NCI-H748 (cell line): ENCODE results near the gene SCAI.
"Not testable (repeated sequence)": the region's sequence is repeated elsewhere in the genome, so short reads cannot be mapped to it uniquely, and the experiment has no call there.

Experiments used
- DNase-seq: peaks from one replicate; lab custom pipeline; 2025; ENCODE audit not compliant: unreplicated experiment; lab: John Stamatoyannopoulos, UW

Gene SCAI

DNA sequence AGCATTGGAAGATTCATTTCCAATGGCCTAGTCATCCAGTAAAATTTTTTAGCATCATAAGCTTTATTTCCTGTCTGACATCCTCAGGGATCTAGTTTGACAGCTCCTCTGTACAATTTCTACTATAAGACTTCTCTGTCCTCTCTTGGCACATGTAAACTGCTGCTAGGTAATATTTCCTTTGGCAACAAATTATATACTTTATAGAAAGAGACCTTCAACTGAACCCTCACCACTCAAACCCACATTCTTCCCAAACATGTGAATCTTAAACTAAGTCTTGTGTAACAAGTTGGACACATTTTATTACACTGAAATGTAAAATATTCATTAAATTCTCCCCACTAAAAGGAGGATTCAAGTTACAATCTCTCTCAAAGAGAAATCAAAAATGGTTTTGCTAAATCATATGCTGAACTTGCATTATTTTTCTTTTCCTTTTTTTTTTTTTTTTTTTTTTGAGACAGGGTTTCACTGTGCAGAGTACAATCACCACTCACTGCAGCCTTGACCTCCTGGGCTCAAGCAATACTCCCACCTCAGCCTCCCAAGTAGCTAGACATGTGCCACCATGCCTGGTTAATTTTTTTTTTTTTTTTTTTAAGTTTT is 36.9 kb downstream of the SCAI start:
- no peak for DNase-seq

DNA sequence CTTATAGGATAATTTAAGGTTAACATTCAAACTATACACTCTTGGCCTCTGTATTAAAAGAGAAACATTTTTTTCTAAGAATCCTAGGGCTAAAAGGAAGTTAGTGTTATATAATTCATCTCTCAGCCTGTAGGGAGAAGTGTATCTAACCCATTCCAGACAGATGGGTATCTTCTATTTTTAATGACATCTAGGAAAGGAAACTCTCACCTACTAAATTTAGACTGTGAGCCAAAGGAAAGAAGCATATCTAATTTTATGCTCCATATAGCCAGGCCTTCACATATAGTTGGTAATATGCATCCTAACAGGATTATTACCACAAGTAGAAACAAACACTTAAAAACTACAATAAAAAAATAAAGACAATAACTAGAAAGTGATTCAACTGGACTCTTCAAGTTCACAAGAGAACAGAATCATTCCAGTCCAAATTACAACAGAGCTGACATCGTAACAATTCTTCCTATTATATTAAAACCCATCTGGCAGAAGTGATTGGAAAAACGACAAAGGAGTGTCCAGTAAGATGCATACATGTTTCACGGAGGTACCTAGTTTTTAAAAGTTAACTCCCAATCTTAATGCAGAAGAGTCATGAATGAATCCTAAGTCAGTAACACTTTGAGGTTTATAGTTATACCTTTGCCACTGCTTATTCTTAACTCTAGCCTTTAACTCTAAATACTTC is 39.4 kb downstream of the SCAI start:
- DNase-seq: no peak

DNA sequence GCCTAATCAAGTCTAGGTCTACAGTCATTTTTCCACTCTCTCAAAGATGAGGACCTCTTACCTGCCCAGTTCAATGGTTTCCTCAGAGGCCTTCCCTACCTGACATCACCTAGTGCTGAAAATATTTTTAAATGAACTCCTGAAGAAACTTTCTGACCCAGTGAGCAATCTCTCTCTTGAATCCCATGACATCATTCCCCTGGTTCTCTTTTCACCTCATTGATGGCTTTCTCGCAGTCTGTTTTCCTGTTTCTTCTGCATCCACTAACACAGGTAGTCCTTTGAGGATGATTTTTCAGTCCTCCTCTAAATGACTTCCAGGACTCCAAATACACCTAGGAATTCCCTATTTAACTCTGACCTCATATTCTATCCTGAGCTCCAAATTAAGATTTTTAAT is 40.3 kb downstream of the SCAI start:
- DNase-seq: no peak

DNA sequence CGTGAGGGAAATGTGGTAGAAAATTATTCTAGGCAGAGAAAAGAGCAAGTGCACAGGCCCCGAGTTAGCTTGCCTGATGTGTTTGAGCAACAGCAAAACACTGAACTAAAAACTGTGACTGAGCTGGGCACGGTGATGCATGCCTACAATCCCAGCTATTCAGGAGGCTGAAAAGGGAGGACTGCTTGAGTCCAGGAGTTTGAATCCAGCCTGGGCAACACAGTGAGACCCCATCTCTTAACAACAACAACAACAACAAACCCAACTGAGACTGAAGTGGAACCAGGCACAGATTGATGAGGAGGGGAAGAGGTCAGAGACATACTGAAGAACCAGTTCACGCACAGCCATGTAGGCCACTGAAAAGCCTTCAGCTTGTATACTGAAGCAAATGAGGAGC is 42.5 kb downstream of the SCAI start:
- DNase-seq: no peak

DNA sequence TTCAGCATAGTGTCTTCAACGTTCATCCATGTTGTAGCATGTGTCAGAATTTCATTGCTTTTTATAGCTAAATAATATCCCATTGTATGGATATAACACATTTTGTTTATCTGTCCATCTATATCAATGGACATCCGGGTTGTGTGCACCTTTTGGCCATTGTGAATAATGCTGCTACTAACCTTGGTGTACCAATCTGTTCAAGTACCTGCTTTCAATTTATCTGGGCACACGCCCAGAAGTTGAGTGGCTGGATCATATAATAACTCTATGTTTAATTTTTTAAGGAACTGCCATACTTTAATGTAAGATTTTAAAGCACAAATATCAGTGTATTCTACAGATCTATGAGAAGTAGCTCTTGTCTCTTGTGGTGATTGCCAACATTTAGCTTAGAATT is 43.5 kb downstream of the SCAI start:
- no peak for DNase-seq

DNA sequence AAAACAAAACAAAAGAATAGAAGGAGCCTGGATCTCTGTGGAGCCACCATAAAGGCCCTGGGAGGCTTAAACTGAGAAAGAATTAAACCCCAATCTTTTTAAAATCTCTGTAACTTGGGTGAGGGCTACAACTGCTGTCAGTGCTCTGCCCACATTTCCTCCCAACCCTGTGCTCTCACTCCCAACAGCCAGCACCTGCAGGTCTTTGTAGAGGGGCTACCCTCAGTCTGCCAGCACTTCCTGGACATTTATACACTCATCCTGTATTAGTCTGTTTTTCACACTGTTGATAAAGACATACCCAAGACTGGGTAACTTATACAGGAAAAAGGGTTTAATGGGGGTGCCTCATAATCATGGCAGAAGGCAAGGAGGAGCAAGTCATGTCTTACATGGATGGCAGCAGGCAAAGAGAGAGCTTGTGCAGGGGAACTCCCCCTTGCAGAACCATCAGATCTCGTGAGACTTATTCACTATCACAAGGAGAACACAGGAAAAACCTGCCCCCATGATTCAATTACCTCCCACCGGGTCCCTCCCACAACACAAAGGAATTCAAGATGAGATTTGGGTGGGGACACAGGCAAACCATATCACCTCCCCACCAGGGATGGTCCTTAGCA is 47.4 kb downstream of the SCAI start:
- DNase-seq: no peak

DNA sequence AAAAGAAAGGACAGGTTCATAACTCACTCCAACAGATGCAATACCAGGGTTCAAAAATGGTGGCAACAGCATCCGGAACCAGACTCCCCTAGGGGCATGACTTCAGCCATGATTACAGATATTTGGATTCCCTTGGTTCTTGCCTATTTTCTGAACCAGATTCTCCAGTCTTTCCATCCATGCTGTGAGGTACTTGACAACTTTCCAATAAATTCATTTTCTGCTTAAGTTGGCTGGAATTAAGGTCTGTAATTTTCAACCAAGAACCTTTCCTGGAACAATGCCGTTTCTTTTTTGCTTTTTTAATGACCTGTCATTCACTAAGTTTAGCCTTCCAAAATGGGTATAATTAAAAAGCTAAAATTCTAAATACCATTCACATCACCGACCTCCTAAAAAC is 52.2 kb downstream of the SCAI start:
- no peak for DNase-seq

DNA sequence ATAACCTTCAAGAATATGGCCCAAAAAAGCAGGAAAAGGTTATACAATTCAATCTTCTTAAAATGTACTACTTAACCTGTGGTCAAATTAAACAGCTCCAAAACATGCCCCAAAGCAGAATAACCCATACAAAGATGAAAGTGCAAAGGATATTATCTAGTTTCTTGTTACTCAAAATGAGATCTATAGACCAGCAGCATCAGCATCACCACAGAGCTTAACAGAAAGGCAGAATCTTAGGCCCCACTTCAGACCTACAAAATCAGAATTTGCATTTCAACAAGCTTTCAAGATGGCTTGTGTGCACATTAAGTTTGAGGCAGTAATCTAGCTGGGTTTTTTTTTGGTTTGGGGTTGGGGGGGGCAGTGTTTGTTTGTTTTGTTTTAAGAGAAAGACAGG is 54.0 kb downstream of the SCAI start:
- DNase-seq: no peak

DNA sequence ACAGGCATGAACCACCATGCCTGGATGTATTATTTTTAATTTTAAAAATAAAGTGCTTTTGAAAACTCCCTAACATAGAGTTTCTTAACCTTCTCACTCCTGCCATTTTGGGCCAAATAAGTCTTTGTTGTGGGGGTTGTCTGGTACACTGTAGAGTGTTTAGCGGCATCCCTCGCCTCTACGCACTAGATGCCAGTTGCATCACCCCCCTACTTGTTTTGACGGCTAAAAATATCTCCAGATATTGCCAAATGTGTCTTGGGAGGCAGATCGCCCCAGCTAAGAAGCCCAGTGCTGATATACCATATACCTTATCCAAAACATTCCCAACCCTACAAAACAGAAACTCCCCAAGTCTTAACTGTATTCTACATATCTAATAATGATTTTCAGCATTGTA is 54.6 kb downstream of the SCAI start:
- DNase-seq: no peak

DNA sequence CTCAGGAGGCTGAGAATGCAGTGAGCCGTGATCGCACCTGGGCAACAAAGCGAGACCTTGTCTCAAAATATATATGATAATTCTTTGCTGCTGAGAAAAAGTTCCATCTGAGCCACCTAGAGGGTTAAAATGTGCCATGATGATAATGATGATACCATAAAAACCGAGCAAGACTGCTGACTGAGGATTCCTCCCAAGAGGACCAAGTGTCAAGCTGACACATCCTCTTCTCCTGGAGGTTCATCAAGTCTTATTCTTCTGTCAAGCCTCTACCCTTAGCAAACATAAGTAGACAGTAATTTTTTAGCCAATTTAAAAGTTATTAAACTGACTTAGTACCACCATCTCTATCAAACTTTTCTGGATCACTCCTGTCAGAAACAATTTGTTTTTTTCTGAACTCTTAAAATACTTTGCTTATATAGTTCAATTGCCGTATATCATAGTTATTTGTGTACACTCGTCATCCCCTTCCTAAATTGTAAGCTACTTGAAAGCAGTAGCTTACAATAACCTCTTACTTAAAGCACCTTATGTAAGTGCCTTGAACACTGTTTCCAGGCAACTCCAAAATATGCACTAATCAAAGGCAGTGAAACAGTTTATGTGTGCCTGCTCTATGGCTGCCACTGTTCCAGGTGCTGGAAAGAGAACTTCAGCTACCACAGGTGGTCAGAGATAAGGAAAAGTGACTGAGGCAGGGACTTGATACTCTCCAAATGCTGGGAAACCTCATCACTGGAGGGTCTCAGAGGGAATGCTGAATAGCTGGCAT is 57.4 kb downstream of the SCAI start:
- no peak for DNase-seq

DNA sequence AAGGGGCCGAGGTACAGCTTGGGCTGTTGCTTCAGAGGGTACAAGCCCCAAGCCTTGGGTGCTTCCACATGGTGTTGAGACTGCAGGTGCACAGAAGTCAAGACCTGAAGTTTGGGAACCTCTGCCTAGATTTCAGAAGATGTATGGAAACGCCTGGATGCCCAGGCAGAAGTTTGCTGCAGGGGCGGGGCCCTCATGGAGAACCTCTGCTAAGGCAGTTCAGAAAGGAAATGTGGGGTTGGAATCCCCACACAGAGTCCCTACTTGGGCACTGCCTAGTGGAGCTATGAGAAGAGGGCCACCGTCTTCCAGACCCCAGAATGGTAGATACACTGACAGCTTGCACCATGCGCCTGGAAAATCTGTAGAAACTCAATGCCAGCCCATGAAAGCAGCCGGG is 61.1 kb downstream of the SCAI start:
- DNase-seq: not testable (repeated sequence)

DNA sequence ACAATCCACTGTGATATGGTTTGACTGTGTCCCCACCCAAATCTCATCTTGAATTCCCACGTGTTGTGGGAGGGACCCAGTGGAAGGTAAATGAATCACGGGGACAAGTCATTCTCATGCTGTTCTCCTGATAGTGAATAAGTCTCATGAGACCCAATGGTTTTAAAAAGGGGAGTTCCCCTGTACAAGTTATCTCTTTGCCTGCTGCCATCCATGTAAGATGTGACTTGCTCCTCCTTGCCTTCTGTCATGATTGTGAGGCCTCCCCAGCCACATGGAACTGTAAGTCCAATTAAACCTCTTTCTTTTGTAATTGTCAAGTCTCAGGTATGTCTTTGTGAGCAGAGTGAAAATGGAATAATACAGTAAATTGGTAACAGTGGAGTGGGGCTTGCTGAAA is 62.5 kb downstream of the SCAI start:
- not testable (repeated sequence) for DNase-seq

DNA sequence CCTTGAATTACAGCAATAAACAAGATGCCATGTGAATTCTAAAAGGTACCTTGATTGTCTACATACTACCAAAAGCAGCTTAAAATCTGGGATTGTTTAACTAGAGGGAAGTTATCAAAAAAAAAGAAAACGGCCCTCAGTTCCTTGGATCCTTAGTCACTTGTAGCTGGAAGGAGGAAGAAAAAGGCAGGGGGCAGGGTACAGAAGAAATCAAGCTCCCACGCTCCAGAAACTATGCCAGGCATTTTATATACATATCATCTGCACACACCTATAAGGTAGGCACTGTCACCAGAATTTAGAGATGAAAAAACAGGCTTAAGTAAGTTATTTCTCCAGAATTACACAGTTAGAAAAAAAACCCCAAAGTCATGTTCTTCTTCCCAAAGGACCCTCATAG is 63.4 kb downstream of the SCAI start:
- DNase-seq: no peak

DNA sequence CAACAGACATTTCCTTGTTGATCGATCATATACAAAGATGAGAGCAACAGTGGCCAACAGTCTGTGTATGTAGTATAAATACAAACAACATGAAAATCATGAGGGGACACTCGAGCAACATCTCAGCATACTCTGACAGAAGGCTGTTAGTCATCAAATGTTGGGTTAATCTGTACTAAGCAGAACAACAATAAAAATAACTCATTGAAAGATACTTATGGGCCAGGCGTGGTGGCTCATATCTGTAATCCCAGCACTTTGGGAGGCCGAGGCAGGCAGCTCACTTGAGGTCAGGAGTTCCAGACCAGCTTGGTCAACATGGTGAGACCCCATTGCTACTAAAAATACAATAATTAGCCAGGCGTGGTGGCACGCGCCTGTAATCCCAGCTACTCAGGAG is 67.3 kb downstream of the SCAI start:
- DNase-seq: no peak

DNA sequence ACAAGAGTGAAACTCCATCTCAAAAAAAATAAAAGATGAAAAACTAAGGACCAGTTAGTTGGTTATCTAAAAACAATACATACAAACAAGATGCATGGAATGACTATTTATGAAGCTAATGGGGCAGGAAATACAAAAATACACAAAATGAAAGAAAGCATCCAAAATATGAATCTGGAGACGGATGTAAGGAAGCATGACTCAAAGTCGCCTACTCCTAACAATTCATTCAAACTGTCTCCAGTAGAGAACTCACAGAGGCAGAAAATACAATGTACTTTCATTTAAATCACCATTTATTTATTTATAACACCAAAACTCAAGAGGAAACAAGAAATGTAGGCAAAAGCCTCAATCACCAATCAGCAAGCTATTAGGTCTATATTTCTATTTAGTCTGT is 68.4 kb downstream of the SCAI start:
- DNase-seq: no peak

DNA sequence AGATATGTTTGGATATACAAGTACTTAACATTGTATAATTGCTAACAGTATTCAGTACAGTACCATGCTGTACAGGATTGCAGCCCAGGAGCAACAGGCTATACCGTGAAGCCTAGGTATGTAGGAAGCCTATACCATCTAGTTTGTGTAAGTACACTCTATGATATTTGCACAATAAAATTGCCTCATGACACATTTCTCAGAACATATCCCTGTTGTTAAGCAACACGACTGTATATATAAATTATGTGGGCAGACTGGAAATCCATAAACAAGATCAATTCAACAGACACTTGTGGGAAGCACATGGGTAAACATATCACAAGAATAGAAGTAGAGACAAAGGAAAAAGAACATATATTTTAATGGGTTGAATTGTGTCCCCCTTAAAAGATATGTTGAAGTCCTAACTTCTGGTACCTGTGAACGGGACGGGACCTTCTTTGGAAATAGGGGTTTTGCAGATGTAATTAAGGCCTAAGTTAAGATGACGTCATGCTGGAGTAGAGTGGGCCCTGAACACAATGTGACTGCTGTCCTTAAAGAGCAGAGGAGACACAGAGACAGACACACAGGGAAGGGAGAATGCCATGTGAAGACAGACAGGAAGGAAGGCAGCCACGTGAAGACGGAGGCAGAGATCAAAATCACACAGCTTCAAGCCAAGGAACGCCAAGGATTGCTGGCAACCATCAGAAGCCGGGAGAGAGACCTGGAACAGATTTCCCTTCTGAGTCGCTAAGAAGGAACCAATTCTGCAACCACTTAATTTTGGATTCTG is 76.3 kb downstream of the SCAI start:
- DNase-seq: peak; percentile 50

DNA sequence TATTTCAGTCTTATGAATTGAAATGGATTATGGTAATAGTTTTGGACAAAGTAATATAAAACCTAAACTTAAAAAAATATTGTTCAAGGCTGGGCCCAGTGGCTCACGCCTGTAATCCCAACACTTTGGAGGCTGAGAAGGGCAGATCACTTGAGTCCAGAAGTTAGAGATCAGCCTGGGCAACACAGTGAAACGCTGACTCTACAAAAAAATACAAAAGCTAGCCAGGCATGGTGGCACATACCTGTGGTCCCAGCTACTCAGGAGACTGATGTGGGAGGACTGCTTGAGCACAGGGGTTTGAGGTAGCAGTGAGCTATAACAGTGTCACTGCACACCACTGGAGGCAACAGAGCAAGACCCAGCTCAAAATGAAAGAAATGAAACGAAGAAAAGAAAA is 81.9 kb downstream of the SCAI start:
- no peak for DNase-seq

DNA sequence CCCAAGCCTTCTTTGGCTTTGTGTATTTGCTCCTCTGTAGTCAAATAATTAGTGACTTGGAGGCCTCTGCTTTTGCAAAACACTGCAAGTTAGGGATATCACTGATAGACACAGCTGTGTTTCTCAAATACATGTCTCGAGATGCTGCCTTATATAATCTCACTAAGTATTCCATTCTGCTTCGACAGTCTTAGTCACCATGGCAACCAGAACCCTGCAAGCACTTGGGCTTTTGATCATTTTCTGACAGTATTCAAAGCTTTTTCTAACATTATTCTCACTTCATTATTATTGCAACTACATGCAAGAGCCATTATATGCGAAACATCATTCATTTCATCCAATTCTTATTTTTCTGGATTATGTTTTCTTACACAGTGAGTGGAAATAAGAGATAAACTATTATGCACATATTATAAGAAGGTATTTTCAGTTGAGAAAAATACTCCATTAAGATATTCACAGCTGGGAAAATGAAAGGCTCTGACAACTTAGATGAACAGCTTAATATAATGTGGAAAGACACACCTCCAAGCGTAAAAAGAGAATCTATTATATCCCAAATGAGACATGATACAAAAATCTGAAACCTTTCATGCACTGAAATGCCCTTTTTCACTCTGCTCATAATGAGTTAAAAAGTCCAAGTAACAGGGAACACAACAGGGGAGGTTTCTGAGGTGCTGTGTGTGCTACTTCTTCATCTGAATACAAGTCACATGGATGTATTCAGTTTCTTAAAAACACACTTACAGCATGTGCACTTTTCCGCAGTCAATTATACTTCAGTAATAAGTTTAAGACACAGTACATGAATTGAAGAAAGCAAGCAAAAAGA is 93.9 kb downstream of the SCAI start:
- DNase-seq: no peak

DNA sequence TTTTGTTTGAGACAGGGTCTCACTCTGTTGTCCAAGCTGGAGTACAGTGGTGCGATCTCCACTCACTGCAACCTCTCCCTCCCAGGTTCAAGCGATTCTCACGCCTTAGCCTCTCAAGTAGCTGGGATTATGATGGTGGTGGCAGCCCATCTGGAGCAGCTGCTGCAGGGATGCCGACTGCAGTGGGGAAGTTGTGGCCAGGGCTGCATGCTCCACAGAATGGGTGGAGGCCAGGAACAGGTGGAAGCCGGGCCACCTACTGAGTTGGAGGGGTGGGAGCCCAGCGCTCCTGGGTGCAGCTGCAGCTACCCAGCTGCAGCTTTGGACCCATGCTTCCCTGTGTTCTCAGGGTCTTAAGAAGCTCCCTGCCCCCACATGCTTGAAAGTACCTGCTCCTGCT is 99.7 kb downstream of the SCAI start:
- no peak for DNase-seq

DNA sequence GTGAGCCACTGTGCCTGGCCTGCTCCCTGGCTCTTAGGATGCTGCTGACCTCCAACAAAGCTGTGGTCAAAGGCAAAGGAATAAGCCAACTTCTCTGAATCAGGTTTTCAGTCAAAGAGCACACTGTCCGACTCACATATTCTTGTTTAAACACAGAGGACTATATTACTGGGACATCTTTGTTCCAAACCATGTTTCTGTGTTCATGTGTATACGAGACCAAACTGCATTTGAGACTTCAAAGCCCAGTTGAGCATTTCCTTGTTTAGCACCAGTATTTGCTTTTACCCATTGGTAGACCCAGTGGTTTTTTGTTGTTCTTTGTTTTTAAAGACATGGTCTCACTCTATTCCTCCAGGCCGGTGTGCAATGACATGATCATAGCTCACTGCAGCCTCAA is 100.2 kb downstream of the SCAI start:
- DNase-seq: no peak
